ENCODE measurements around the gene TADA2B.

TADA2B gene

GRCh38 chr4:7103607-7104365 lies 60.6 kb downstream of the TADA2B start:
- H3K36me3 ChIP-seq (ENCODE audit: insufficient read depth): no peaks in the 10 kb centered on the region
- H3K9ac ChIP-seq: no peak overlapping the region
- no peak overlapping the region for H3K27ac ChIP-seq
- H3K79me2 ChIP-seq (ENCODE audit: insufficient read depth, low read depth): no peaks in the 10 kb centered on the region
- H3K27me3 ChIP-seq (ENCODE audit: insufficient read depth, low read depth): peaks cover 10% of the 10 kb centered on the region; the same call in 1 of the 2 replicates
- H4K20me1 ChIP-seq (ENCODE audit: insufficient read depth): no peaks in the 10 kb centered on the region
- H2AFZ ChIP-seq (ENCODE audit: low read depth): peak overlapping the region; percentile 83; the same call in 1 of the 2 replicates
- no peak overlapping the region; the same call in 1 of the 2 replicates for H3K4me2 ChIP-seq
- H3K4me3 ChIP-seq (IDR thresholded peaks at IDR 0.05; ENCODE audit: insufficient read depth, low read depth, low read length): no peak overlapping the region
- TF ChIP-seq CTCF (conservative IDR thresholded peaks at IDR 0.05; ENCODE audit: low read depth, low read length): no peak
- no peaks in the 10 kb centered on the region for H3K4me1 ChIP-seq (ENCODE audit: low read depth, poor library complexity, severe bottlenecking)

DNA sequence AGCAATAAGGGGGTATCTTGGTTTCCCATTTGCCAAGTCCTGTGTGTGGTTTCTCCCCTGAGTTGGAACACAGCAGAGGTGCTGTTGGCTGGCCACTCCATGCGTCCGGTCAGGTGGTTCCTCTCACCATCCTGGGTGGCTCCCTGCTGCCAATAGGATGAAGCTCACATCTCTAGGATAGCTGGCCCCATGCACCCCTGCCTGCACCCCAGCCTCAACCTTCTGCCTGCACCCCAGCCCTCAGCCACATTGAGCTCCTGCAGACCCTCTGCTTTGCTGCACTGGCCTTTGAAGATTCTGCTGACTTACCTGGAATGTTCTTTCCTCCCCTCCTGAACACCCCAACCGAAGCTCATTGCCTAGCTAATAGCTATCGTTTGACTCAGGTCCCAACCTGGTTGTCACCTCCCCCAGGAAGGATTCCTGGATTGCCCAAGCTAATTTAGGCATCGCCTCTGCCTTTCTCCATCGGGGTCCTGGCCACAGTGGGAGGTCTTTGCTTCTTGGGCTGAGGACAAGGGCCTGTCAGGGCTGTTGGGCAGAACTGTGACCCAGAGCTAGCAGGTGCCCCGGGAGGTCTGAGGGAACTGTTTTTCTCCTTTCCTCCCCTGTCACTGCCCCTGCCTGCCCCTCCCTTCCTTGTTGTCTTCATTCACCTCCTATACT lies 61.3 kb downstream of the TADA2B start:
- no peak overlapping the region for H2AFZ ChIP-seq (ENCODE audit: low read depth)
- no peak overlapping the region for H3K27ac ChIP-seq
- H3K4me2 ChIP-seq: no peak overlapping the region
- no peaks in the 10 kb centered on the region for H3K36me3 ChIP-seq (ENCODE audit: insufficient read depth)
- no peak overlapping the region for H3K9ac ChIP-seq
- no peaks in the 10 kb centered on the region for H4K20me1 ChIP-seq (ENCODE audit: insufficient read depth)
- no peak overlapping the region for H3K4me3 ChIP-seq (IDR thresholded peaks at IDR 0.05; ENCODE audit: insufficient read depth, low read depth, low read length)
- no peak for TF ChIP-seq CTCF (conservative IDR thresholded peaks at IDR 0.05; ENCODE audit: low read depth, low read length)
- H3K27me3 ChIP-seq (ENCODE audit: insufficient read depth, low read depth): peaks cover 10% of the 10 kb centered on the region; the same call in 1 of the 2 replicates
- H3K79me2 ChIP-seq (ENCODE audit: insufficient read depth, low read depth): no peaks in the 10 kb centered on the region
- no peaks in the 10 kb centered on the region for H3K4me1 ChIP-seq (ENCODE audit: low read depth, poor library complexity, severe bottlenecking)

DNA sequence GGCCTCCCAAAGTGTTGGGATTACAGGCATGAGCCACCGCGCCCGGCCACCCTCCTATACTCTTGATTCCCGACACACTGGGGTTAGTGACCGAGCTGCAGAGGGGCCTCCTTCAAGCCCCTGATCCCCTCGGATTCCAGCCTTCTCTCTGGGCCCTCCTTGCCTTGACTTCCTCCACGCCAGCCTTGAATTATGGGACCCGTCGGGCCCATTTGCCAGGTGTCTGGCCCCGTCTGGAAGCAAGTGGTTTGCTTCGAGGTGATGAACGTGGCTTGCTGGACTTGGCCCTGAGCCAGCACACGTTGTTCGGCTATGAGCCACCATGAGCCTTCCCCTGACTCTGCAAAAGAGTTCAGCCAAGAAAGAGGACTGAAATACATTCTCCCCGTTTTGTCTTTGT lies 62.1 kb downstream of the TADA2B start:
- Histone ChIP-seq H3K9ac (no peak overlapping the region), H3K79me2 (ENCODE audit: insufficient read depth, low read depth) (no peaks in the 10 kb centered on the region), H4K20me1 (ENCODE audit: insufficient read depth) (no peaks in the 10 kb centered on the region), H3K36me3 (ENCODE audit: insufficient read depth) (no peaks in the 10 kb centered on the region), H3K4me2 (no peak overlapping the region), H3K27me3 (ENCODE audit: insufficient read depth, low read depth) (peaks cover 11% of the 10 kb centered on the region; the same call in 1 of the 2 replicates), H2AFZ (ENCODE audit: low read depth) (no peak overlapping the region), H3K4me1 (ENCODE audit: low read depth, poor library complexity, severe bottlenecking) (no peaks in the 10 kb centered on the region), H3K27ac (no peak overlapping the region), H3K4me3 (IDR thresholded peaks at IDR 0.05; ENCODE audit: insufficient read depth, low read depth, low read length) (no peak overlapping the region)
- TF ChIP-seq CTCF (conservative IDR thresholded peaks at IDR 0.05; ENCODE audit: low read depth, low read length): no peak

DNA sequence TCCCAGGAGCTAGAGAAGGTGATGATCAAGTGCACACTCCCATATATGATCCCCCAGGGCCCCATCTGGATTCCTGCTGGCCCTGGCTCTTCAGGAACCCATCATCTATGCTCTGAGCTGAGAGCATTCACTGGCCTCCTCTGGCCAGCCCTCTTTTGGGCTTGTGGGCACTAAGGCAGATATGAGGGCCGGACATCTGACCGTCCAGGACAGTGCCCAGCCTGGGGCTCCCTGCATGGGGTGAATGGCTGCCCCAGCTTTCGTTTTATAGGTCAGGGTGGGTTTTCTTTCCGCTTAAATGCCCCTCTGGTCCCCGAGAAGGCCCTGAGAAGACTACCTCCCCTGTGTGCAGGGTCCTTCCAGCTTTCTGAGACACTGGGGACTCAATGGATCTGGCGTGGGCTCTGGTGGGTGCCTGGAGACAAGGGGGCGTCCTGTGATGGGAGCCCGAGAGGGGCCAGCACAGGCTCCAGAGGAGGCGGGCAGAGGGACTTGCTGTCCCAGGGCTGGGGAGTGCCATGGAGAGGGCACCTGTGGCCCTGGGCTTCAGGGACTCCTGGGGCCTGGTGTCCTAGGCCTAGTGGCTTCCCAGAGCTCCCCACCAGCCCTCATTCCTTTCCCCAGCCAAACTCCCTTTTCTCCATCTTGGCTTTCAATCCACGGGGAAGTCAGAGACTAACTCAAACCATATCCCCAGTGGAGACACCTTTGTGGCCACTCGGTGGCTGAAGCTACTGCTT lies 64.2 kb downstream of the TADA2B start:
- Histone ChIP-seq H2AFZ (ENCODE audit: low read depth) (no peak overlapping the region), H4K20me1 (ENCODE audit: insufficient read depth) (no peaks in the 10 kb centered on the region), H3K79me2 (ENCODE audit: insufficient read depth, low read depth) (no peaks in the 10 kb centered on the region), H3K4me3 (IDR thresholded peaks at IDR 0.05; ENCODE audit: insufficient read depth, low read depth, low read length) (no peak overlapping the region), H3K4me1 (ENCODE audit: low read depth, poor library complexity, severe bottlenecking) (no peaks in the 10 kb centered on the region), H3K4me2 (no peak overlapping the region), H3K27me3 (ENCODE audit: insufficient read depth, low read depth) (peaks cover 16% of the 10 kb centered on the region; the same call in 1 of the 2 replicates), H3K36me3 (ENCODE audit: insufficient read depth) (no peaks in the 10 kb centered on the region), H3K9ac (no peak overlapping the region), H3K27ac (no peak overlapping the region)
- TF ChIP-seq CTCF (conservative IDR thresholded peaks at IDR 0.05; ENCODE audit: low read depth, low read length): no peak
